GM23338 (cell line): ENCODE measurements around the gene RAB5B.

ENCODE experiments used
- CREB1 ChIP-seq: fragments of 250-450 bp; sonication (Bioruptor Pico); IDR thresholded peaks from 2 replicates; pipeline ENCODE4 v1.5.0; 2020; ENCODE audit warnings: low read depth, mild to moderate bottlenecking, moderate library complexity
- EZH2 ChIP-seq: fragments of 200-600 bp; sonication (generic); IDR thresholded peaks from one replicate; pipeline ENCODE4 v1.8.0; 2017; ENCODE audit warnings: antibody characterized with exemption, mild to moderate bottlenecking, low read depth; ENCODE audit not compliant: unreplicated experiment
- POLR2AphosphoS5 ChIP-seq: IDR thresholded peaks from 2 replicates; pipeline ENCODE4 v1.6.1; 2016; ENCODE audit warnings: antibody characterized with exemption, low read depth
- ZNF114 ChIP-seq: fragments of 250-450 bp; sonication (Bioruptor Pico); IDR thresholded peaks from 2 replicates; pipeline ENCODE4 v1.5.0; 2020; ENCODE audit warnings: mild to moderate bottlenecking, moderate library complexity
- TF ChIP-seq, protein P1 (sequence below): IDR thresholded peaks from one replicate; pipeline ENCODE4 v1.6.1; 2018; ENCODE audit warnings: antibody characterized with exemption; ENCODE audit not compliant: unreplicated experiment
- TF ChIP-seq, protein P2 (sequence below), 2 experiments: fragments of 200-600 bp in 1 of 2; sonication (generic) in 1 of 2; conservative IDR thresholded peaks; 2 replicates each; pipeline versions ENCODE4 v1.5.1 to v1.6.1; 2016 to 2017; ENCODE audit warnings: antibody characterized with exemption in 2 of 2, low read depth in 2 of 2, mild to moderate bottlenecking in 2 of 2, moderate library complexity in 1 of 2

DNA sequence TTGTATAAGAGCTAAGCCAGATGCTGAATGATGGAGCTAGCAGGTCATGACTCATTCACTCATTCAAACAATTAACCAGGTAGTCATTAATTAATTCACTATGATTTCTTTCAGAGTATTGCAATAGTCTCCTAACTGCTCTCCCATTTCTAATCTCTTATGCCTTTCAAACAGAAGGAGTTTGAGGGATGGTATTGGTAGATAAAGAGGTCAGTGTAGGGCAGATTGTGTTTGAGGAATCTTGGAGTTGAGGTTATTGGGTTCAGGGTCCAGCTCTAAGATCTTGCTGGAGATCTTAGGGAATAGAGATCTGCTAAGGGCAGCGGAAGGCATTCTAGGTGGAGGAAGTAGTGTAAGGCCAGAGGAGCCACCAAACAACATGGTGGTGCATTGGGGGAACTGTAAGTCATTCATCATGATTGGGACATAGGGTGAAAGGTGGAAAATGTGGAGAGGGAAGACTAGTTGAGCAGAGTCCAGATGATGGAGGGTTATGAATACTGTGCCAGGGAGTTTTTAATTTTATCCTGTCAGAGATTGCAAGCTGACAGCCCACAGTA lies 31.2 kb upstream of the RAB5B start:
- TF ChIP-seq, protein P1, sequence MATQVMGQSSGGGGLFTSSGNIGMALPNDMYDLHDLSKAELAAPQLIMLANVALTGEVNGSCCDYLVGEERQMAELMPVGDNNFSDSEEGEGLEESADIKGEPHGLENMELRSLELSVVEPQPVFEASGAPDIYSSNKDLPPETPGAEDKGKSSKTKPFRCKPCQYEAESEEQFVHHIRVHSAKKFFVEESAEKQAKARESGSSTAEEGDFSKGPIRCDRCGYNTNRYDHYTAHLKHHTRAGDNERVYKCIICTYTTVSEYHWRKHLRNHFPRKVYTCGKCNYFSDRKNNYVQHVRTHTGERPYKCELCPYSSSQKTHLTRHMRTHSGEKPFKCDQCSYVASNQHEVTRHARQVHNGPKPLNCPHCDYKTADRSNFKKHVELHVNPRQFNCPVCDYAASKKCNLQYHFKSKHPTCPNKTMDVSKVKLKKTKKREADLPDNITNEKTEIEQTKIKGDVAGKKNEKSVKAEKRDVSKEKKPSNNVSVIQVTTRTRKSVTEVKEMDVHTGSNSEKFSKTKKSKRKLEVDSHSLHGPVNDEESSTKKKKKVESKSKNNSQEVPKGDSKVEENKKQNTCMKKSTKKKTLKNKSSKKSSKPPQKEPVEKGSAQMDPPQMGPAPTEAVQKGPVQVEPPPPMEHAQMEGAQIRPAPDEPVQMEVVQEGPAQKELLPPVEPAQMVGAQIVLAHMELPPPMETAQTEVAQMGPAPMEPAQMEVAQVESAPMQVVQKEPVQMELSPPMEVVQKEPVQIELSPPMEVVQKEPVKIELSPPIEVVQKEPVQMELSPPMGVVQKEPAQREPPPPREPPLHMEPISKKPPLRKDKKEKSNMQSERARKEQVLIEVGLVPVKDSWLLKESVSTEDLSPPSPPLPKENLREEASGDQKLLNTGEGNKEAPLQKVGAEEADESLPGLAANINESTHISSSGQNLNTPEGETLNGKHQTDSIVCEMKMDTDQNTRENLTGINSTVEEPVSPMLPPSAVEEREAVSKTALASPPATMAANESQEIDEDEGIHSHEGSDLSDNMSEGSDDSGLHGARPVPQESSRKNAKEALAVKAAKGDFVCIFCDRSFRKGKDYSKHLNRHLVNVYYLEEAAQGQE, result no peak
- TF ChIP-seq EZH2 (no peak), ZNF114 (CRISPR knock-in tag) (no peak), CREB1 (CRISPR knock-in tag) (no peak), POLR2AphosphoS5 (no peak)
- TF ChIP-seq, protein P2, sequence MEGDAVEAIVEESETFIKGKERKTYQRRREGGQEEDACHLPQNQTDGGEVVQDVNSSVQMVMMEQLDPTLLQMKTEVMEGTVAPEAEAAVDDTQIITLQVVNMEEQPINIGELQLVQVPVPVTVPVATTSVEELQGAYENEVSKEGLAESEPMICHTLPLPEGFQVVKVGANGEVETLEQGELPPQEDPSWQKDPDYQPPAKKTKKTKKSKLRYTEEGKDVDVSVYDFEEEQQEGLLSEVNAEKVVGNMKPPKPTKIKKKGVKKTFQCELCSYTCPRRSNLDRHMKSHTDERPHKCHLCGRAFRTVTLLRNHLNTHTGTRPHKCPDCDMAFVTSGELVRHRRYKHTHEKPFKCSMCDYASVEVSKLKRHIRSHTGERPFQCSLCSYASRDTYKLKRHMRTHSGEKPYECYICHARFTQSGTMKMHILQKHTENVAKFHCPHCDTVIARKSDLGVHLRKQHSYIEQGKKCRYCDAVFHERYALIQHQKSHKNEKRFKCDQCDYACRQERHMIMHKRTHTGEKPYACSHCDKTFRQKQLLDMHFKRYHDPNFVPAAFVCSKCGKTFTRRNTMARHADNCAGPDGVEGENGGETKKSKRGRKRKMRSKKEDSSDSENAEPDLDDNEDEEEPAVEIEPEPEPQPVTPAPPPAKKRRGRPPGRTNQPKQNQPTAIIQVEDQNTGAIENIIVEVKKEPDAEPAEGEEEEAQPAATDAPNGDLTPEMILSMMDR (conservative IDR thresholded peaks at IDR 0.05; ENCODE audit: low read depth in 2 of 2), result no peak
